Spinal cord (tissue), 10 donors: Measurements from ENCODE around the gene LDLRAD4. TPM values are rescaled to one million over a fixed set of nuclear protein-coding genes. Genes with fewer than 3 reads are reported as not detected.
"Not testable (repeated sequence)": the region's sequence is repeated elsewhere in the genome, so short reads cannot be mapped to it uniquely, and the experiment has no call there.

Source experiments
- DNase-seq, 6 donors: peaks; one replicate each; pipeline versions ENCODE4 v3.0.0 to v3.0.0-alpha.2; 2013 to 2015; ENCODE audit warnings: low spot score in 6 of 6, low read depth in 4 of 6
- H3K27ac ChIP-seq: one replicate; pipeline ENCODE4 v1.5.1; 2013; ENCODE audit warnings: low read depth, low read length, control low read depth
- H3K27me3 ChIP-seq: one replicate; pipeline ENCODE4 v1.6.1; 2013; ENCODE audit warnings: low read length; ENCODE audit not compliant: control insufficient read depth, insufficient read depth
- H3K36me3 ChIP-seq: one replicate; pipeline ENCODE4 v1.6.1; 2013; ENCODE audit warnings: low read length; ENCODE audit not compliant: control insufficient read depth, insufficient read depth
- H3K4me1 ChIP-seq: one replicate; pipeline ENCODE4 v1.6.1; 2013; ENCODE audit warnings: low read length; ENCODE audit not compliant: control insufficient read depth, insufficient read depth
- H3K4me3 ChIP-seq: one replicate; pipeline ENCODE4 v1.5.1; 2013; ENCODE audit warnings: low read depth, low read length, control low read depth
- H3K9me3 ChIP-seq: one replicate; pipeline ENCODE4 v1.6.1; 2013; ENCODE audit warnings: low read length; ENCODE audit not compliant: control insufficient read depth, insufficient read depth
- WGBS: methylation state at CpG from one replicate; pipeline ENCODE4 v1.1.5; 2013; ENCODE audit warnings: missing lambda C conversion rate; ENCODE audit not compliant: insufficient coverage; 5-methylcytosine and 5-hydroxymethylcytosine counted together
- polyA plus RNA-seq, 2 donors: library from polyadenylated mRNA; unstranded; fragments of 120-200 nt; gene quantifications; one replicate each; pipeline ENCODE4 v1.2.1, GENCODE V29; 2013; ENCODE audit not compliant: insufficient read length in 2 of 2
- small RNA-seq: library from RNA; depleted of rRNA; stranded (forward); fragments of <200 nt; gene quantifications from one replicate; pipeline ENCODE3, GENCODE V24; 2014; ENCODE audit warnings: low replicate concordance
- total RNA-seq, 2 donors: library from RNA; depleted of rRNA in 1 of 2; stranded (reverse); fragments of 120-200 nt in 1 of 2; fragments of >200 nt in 1 of 2; gene quantifications; one replicate each; pipeline versions ENCODE4 v1.2.3 to v1.2.4, GENCODE V29; 2013 to 2014
- donor health status: healthy.

LDLRAD4 gene
- total and polyA plus RNA-seq, 4 donors, result 26.7 to 67.7 (median 38.5) TPM

- 87% methylated on average over 20 of the region's 21 CpGs for WGBS
- H3K27ac ChIP-seq, result no peak overlapping the region
- no peaks in the 10 kb centered on the region for H3K27me3 ChIP-seq
- DNase-seq, result no peak
- H3K4me3 ChIP-seq, result no peak overlapping the region
- no peaks in the 10 kb centered on the region for H3K4me1 ChIP-seq
- no peaks in the 10 kb centered on the region for H3K36me3 ChIP-seq
- no peaks in the 10 kb centered on the region for H3K9me3 ChIP-seq
Measured at GRCh38 chr18:13688191-13689136, 469.9 kb downstream of the LDLRAD4 start.

- H3K36me3 ChIP-seq, DNase-seq, H3K4me1 ChIP-seq, H3K4me3 ChIP-seq, H3K27me3 ChIP-seq, H3K9me3 ChIP-seq, H3K27ac ChIP-seq: not testable (repeated sequence)
- WGBS, result 96% methylated on average over 9 of the region's 9 CpGs
Measured at GRCh38 chr18:13690060-13690459, 471.5 kb downstream of the LDLRAD4 start.

- not testable (repeated sequence) for H3K36me3 ChIP-seq, H3K27me3 ChIP-seq, H3K4me3 ChIP-seq, H3K4me1 ChIP-seq, DNase-seq, H3K27ac ChIP-seq
- peaks cover 12% of the 10 kb centered on the region for H3K9me3 ChIP-seq
- WGBS, result no CpG with 5 or more reads among the region's 5 CpGs
Measured at GRCh38 chr18:13695337-13695736, 476.8 kb downstream of the LDLRAD4 start.

- no peak overlapping the region for H3K27ac ChIP-seq
- no peaks in the 10 kb centered on the region for H3K4me1 ChIP-seq
- H3K9me3 ChIP-seq, result peaks cover 18% of the 10 kb centered on the region
- no peaks in the 10 kb centered on the region for H3K36me3 ChIP-seq
- DNase-seq, result no peak
- 100% methylated on average over 1 of the region's 3 CpGs for WGBS
- H3K4me3 ChIP-seq, result no peak overlapping the region
- no peaks in the 10 kb centered on the region for H3K27me3 ChIP-seq
Measured at GRCh38 chr18:13696961-13697360, 478.4 kb downstream of the LDLRAD4 start.

GRCh38 chr18:13700153-13700552, 481.6 kb downstream of the LDLRAD4 start:
- Histone ChIP-seq H3K9me3 (peaks cover 18% of the 10 kb centered on the region), H3K27ac (no peak overlapping the region), H3K27me3 (no peaks in the 10 kb centered on the region), H3K36me3 (no peaks in the 10 kb centered on the region), H3K4me3 (no peak overlapping the region), H3K4me1 (no peaks in the 10 kb centered on the region)
- WGBS, result 100% methylated on average over 1 of the region's 1 CpG
- DNase-seq, result no peak

Small RNA genes lying within 50 kb of the gene (small RNA-seq; reads per million reads assigned to genes)
- gene MIR4526, result not detected
- not detected for gene MIR5190

Other genes with a start within 250 kb of the LDLRAD4 start
- 10 to 100 TPM; 39.7 to 55.1 TPM for gene CEP192, start 227.4 kb upstream of the LDLRAD4 start, total RNA-seq
- 10 to 100 TPM; 25.7 to 29.5 TPM for gene CEP192, start 227.4 kb upstream of the LDLRAD4 start, polyA plus RNA-seq